ENCODE measurements around the gene ZNF710. TPM values are rescaled to one million over a fixed set of nuclear protein-coding genes. Genes with fewer than 3 reads are reported as not detected.

Gene ZNF710
- polyA plus RNA-seq, 1 donor from 2014 or later: 10.2 TPM

- Histone ChIP-seq H2AFZ (ENCODE audit: low read depth, low read length) (no peak overlapping the region), H3K4me2 (ENCODE audit: low read length) (no peak overlapping the region), H3K27ac (ENCODE audit: low read length) (no peak overlapping the region), H3K9ac (ENCODE audit: low read length) (no peak overlapping the region), H3F3A (ENCODE audit: insufficient read depth, low read length, poor library complexity, severe bottlenecking) (no peaks in the 10 kb centered on the region), H3K79me2 (replicated peaks; ENCODE audit: insufficient read depth, low read length) (no peaks in the 10 kb centered on the region), H4K20me1 (ENCODE audit: insufficient read depth) (no peaks in the 10 kb centered on the region), H3K9me2 (ENCODE audit: insufficient read depth, low read length) (no peaks in the 10 kb centered on the region), H3K4me3 (ENCODE audit: low read length) (no peak overlapping the region), H3K9me3 (ENCODE audit: low read length) (no peaks in the 10 kb centered on the region), H3K36me3 (ENCODE audit: insufficient read depth, low read length) (no peaks in the 10 kb centered on the region), H3K27me3 (ENCODE audit: insufficient read depth, low read depth, low read length) (no peaks in the 10 kb centered on the region)
- TF ChIP-seq RAD21 (conservative IDR thresholded peaks at IDR 0.05) (no peak), TAF1 (IDR thresholded peaks at IDR 0.05; ENCODE audit: low read depth) (no peak), EP300 (conservative IDR thresholded peaks at IDR 0.05; ENCODE audit: poor library complexity, severe bottlenecking) (no peak), EZH2 (IDR thresholded peaks at IDR 0.05; ENCODE audit: borderline replicate concordance, insufficient read depth, low read length, poor library complexity, severe bottlenecking) (no peak), POLR2AphosphoS5 (IDR thresholded peaks at IDR 0.05) (no peak), CTCF (IDR thresholded peaks at IDR 0.05; ENCODE audit: poor library complexity, severe bottlenecking) (no peak), MXI1 (conservative IDR thresholded peaks at IDR 0.05; ENCODE audit: poor library complexity, severe bottlenecking) (no peak), SMC3 (conservative IDR thresholded peaks at IDR 0.05; ENCODE audit: poor library complexity) (no peak)
- TF ChIP-seq, protein P1, sequence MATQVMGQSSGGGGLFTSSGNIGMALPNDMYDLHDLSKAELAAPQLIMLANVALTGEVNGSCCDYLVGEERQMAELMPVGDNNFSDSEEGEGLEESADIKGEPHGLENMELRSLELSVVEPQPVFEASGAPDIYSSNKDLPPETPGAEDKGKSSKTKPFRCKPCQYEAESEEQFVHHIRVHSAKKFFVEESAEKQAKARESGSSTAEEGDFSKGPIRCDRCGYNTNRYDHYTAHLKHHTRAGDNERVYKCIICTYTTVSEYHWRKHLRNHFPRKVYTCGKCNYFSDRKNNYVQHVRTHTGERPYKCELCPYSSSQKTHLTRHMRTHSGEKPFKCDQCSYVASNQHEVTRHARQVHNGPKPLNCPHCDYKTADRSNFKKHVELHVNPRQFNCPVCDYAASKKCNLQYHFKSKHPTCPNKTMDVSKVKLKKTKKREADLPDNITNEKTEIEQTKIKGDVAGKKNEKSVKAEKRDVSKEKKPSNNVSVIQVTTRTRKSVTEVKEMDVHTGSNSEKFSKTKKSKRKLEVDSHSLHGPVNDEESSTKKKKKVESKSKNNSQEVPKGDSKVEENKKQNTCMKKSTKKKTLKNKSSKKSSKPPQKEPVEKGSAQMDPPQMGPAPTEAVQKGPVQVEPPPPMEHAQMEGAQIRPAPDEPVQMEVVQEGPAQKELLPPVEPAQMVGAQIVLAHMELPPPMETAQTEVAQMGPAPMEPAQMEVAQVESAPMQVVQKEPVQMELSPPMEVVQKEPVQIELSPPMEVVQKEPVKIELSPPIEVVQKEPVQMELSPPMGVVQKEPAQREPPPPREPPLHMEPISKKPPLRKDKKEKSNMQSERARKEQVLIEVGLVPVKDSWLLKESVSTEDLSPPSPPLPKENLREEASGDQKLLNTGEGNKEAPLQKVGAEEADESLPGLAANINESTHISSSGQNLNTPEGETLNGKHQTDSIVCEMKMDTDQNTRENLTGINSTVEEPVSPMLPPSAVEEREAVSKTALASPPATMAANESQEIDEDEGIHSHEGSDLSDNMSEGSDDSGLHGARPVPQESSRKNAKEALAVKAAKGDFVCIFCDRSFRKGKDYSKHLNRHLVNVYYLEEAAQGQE (IDR thresholded peaks at IDR 0.05; ENCODE audit: borderline replicate concordance): no peak
Observed at GRCh38 chr15:90055182-90055581, 54.1 kb downstream of the ZNF710 start.

DNA sequence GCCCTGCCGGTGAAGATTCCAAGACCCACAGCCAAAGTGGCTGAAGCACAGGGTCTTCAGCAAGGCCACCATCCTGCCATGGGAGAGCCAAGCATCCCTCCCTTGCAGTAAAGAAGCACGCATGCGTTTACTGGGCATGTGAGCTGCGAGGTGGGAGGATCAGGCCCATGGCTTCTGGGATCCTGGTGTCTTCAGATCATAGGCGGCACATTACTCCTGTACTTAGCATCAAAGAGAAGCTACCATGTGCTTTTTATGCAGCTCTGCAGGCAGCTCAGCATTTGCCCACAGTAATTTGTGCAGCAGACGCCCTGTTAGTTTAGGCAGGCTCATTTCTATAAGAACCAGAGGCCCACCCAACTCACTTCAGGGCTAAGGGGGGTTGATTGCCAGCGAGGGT lies 55.4 kb downstream of the ZNF710 start:
- H3K9me2 ChIP-seq (ENCODE audit: insufficient read depth, low read length): no peaks in the 10 kb centered on the region
- H2AFZ ChIP-seq (ENCODE audit: low read depth, low read length): no peak overlapping the region
- no peak for TF ChIP-seq EZH2 (IDR thresholded peaks at IDR 0.05; ENCODE audit: borderline replicate concordance, insufficient read depth, low read length, poor library complexity, severe bottlenecking)
- no peak for TF ChIP-seq EP300 (conservative IDR thresholded peaks at IDR 0.05; ENCODE audit: poor library complexity, severe bottlenecking)
- TF ChIP-seq, protein P1 (IDR thresholded peaks at IDR 0.05; ENCODE audit: borderline replicate concordance): no peak
- TF ChIP-seq MXI1 (conservative IDR thresholded peaks at IDR 0.05; ENCODE audit: poor library complexity, severe bottlenecking): no peak
- no peak for TF ChIP-seq TAF1 (IDR thresholded peaks at IDR 0.05; ENCODE audit: low read depth)
- TF ChIP-seq SMC3 (conservative IDR thresholded peaks at IDR 0.05; ENCODE audit: poor library complexity): no peak
- no peak for TF ChIP-seq CTCF (IDR thresholded peaks at IDR 0.05; ENCODE audit: poor library complexity, severe bottlenecking)
- no peak for TF ChIP-seq RAD21 (conservative IDR thresholded peaks at IDR 0.05)
- no peak for TF ChIP-seq POLR2AphosphoS5 (IDR thresholded peaks at IDR 0.05)
- H3K27me3 ChIP-seq (ENCODE audit: insufficient read depth, low read depth, low read length): no peaks in the 10 kb centered on the region
- H3K79me2 ChIP-seq (replicated peaks; ENCODE audit: insufficient read depth, low read length): no peaks in the 10 kb centered on the region
- H3K27ac ChIP-seq (ENCODE audit: low read length): no peak overlapping the region
- H3K4me3 ChIP-seq (ENCODE audit: low read length): no peak overlapping the region
- no peak overlapping the region for H3K4me2 ChIP-seq (ENCODE audit: low read length)
- no peaks in the 10 kb centered on the region for H3K36me3 ChIP-seq (ENCODE audit: insufficient read depth, low read length)
- no peak overlapping the region for H3K9ac ChIP-seq (ENCODE audit: low read length)
- H3F3A ChIP-seq (ENCODE audit: insufficient read depth, low read length, poor library complexity, severe bottlenecking): no peaks in the 10 kb centered on the region
- H3K9me3 ChIP-seq (ENCODE audit: low read length): no peaks in the 10 kb centered on the region
- no peaks in the 10 kb centered on the region for H4K20me1 ChIP-seq (ENCODE audit: insufficient read depth)

Data from neural cell (in vitro differentiated cells).